Astrocyte of the cerebellum (primary cell): ENCODE data around the gene MIGA1.

ENCODE experiments used
- DNase-seq: peaks from one replicate; pipeline ENCODE4 v3.0.0-alpha.2; 2011; ENCODE audit warnings: low read depth
- H3K4me3 ChIP-seq: 2 replicates; pipeline ENCODE4 v1.5.1; 2011; ENCODE audit warnings: mild to moderate bottlenecking, low read depth, low read length, moderate library complexity
- CTCF ChIP-seq: IDR thresholded peaks from 2 replicates; pipeline ENCODE4 v1.5.1; 2012; ENCODE audit warnings: low read length, low read depth, moderate library complexity, mild to moderate bottlenecking; ENCODE audit errors: missing control alignments
- in situ Hi-C: cut with HindIII; loops from 2 replicates; pipeline ENCODE4 v1.10.0; 2017; ENCODE audit warnings: low sequenced_read_pairs

Gene MIGA1

GRCh38 chr1:77756052-77756754, 23.2 kb upstream of the MIGA1 start:
- in situ Hi-C loops: no loop called here
- no peak overlapping the region for H3K4me3 ChIP-seq
- DNase-seq: no peak
- no peak for TF ChIP-seq CTCF

- no peak overlapping the region for H3K4me3 ChIP-seq
- in situ Hi-C loops: no loop called here
- no peak for DNase-seq
- TF ChIP-seq CTCF: no peak
These were observed 22.3 kb upstream of the MIGA1 start for GRCh38 chr1:77757066-77757584.

- no peak overlapping the region for H3K4me3 ChIP-seq
- no peak for DNase-seq
- TF ChIP-seq CTCF: no peak
- in situ Hi-C loops: no loop called here
These were observed 21.8 kb upstream of the MIGA1 start for GRCh38 chr1:77757603-77758002.

GRCh38 chr1:77759071-77760028, 20.1 kb upstream of the MIGA1 start, which contains the start of gene USP33:
Gene USP33 (minus strand): TSS chr1:77759852. CDS start chr1:77741697, 18,155 bp downstream.
- in situ Hi-C loops: no loop called here
- DNase-seq: peak; percentile 23
- no peak for TF ChIP-seq CTCF
- peak within 1 kb of the TSS; percentile 89 for H3K4me3 ChIP-seq

GRCh38 chr1:77762072-77762476, 17.4 kb upstream of the MIGA1 start:
- in situ Hi-C loops: no loop called here
- TF ChIP-seq CTCF: no peak
- no peak overlapping the region for H3K4me3 ChIP-seq
- no peak for DNase-seq

- H3K4me3 ChIP-seq: no peak overlapping the region
- no peak for DNase-seq
- in situ Hi-C loops: no loop called here
- TF ChIP-seq CTCF: no peak
These were observed 11.4 kb upstream of the MIGA1 start for GRCh38 chr1:77768006-77768405.
